BE2C (cell line): Measurements from ENCODE around the gene BCL3.
A peak's percentile ranks its signal among the peaks of the same experiment; 100 is the strongest.
"Not testable (repeated sequence)": the region's sequence is repeated elsewhere in the genome, so short reads cannot be mapped to it uniquely, and the experiment has no call there.

ENCODE experiments used
- DNase-seq: peaks from one replicate; pipeline ENCODE4 v3.0.0-alpha.2; 2020
- H3K27me3 ChIP-seq: fragments of 250-450 bp; sonication (Bioruptor Pico); 2 replicates; pipeline ENCODE4 v1.5.1; 2020; ENCODE audit warnings: mild to moderate bottlenecking
- H3K36me3 ChIP-seq: fragments of 250-450 bp; sonication (Bioruptor Pico); 2 replicates; pipeline ENCODE4 v1.5.1; 2020; ENCODE audit warnings: mild to moderate bottlenecking
- H3K4me1 ChIP-seq: fragments of 250-450 bp; sonication (Bioruptor Pico); 2 replicates; pipeline ENCODE4 v1.5.1; 2020
- H3K4me3 ChIP-seq: 2 replicates; pipeline ENCODE4 v1.5.1; 2011; ENCODE audit warnings: low read depth, low read length
- H3K9me3 ChIP-seq: fragments of 250-450 bp; sonication (Bioruptor Pico); 2 replicates; pipeline ENCODE4 v1.5.1; 2020
- TF ChIP-seq, protein P1 (sequence below): IDR thresholded peaks from 2 replicates; pipeline ENCODE4 v1.5.1; 2012; ENCODE audit warnings: mild to moderate bottlenecking, low read depth, low read length

BCL3 gene

DNA sequence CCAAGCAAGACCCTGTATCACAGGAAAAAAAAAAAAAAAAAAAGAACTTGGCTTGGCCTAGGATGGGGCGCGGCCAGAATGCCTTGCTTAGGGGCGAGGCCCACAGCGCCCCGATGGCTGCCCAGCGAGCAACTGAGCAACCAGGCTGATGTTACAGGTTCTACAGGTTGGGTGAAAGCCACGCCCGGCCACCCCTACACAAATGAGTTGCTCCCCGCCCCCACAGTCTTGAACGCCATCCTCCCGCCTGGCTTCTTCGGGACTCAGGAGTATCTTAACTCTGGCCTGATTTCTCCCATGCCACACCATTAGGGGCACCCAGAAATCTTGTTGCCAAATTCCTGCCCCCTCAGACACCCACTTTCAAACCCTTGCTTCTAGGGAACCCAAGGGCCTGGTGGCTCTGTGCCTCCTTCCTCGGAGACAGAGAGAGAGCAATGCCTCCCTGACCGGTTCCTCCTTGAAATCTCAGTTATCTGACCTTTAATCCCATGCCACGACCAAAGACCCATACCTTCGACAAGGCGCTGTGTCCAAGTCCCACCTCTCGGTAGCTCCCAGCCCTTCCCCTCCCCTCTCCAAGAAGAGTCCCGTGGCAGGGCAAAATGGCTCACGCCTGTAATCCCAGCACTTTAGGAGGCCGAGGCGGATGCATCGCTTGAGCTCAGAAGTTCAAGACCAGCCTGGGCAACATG is 28.0 kb downstream of the BCL3 start:
- Histone ChIP-seq H3K4me1 (no peaks in the 10 kb centered on the region), H3K4me3 (no peak overlapping the region), H3K36me3 (no peaks in the 10 kb centered on the region), H3K27me3 (no peaks in the 10 kb centered on the region), H3K9me3 (no peaks in the 10 kb centered on the region)
- no peak for DNase-seq
- TF ChIP-seq, protein P1, sequence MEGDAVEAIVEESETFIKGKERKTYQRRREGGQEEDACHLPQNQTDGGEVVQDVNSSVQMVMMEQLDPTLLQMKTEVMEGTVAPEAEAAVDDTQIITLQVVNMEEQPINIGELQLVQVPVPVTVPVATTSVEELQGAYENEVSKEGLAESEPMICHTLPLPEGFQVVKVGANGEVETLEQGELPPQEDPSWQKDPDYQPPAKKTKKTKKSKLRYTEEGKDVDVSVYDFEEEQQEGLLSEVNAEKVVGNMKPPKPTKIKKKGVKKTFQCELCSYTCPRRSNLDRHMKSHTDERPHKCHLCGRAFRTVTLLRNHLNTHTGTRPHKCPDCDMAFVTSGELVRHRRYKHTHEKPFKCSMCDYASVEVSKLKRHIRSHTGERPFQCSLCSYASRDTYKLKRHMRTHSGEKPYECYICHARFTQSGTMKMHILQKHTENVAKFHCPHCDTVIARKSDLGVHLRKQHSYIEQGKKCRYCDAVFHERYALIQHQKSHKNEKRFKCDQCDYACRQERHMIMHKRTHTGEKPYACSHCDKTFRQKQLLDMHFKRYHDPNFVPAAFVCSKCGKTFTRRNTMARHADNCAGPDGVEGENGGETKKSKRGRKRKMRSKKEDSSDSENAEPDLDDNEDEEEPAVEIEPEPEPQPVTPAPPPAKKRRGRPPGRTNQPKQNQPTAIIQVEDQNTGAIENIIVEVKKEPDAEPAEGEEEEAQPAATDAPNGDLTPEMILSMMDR, result no peak

- Histone ChIP-seq H3K4me3 (no peak within 1 kb of the TSS), H3K4me1 (no peaks in the 10 kb centered on the region), H3K9me3 (no peaks in the 10 kb centered on the region), H3K27me3 (no peaks in the 10 kb centered on the region), H3K36me3 (no peaks in the 10 kb centered on the region)
- TF ChIP-seq, protein P1, result no peak
- peak; percentile 19 for DNase-seq
These were observed 29.3 kb downstream of the BCL3 start, which contains the start of gene CBLC for GRCh38 chr19:44777715-44778347. TSS of gene CBLC (plus strand) at chr19:44777890. CDS start at chr19:44777932, 42 bp downstream.

GRCh38 chr19:44779150-44779549 is 30.6 kb downstream of the BCL3 start:
- no peak overlapping the region for H3K4me3 ChIP-seq
- H3K9me3 ChIP-seq, result no peaks in the 10 kb centered on the region
- TF ChIP-seq, protein P1, result no peak
- no peak for DNase-seq
- no peaks in the 10 kb centered on the region for H3K4me1 ChIP-seq
- no peaks in the 10 kb centered on the region for H3K27me3 ChIP-seq
- no peaks in the 10 kb centered on the region for H3K36me3 ChIP-seq

DNA sequence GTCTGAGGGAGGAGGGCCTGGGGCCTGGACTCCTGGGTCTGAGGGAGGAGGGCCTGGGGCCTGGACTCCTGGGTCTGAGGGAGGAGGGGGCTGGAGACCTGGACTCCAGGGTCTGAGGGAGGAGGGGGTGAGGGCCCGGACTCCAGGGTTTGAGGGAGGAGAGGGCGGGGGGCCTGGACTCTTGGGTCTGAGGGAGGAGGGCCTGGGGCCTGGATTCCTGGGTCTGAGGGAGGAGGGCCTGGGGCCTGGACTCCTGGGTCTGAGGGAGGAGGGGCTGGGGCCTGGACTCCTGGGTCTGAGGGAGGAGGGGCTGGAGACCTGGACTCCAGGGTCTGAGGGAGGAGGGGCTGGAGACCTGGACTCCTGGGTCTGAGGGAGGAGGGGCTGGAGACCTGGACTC is 33.2 kb downstream of the BCL3 start:
- H3K27me3 ChIP-seq, H3K9me3 ChIP-seq, H3K36me3 ChIP-seq, H3K4me1 ChIP-seq, DNase-seq, H3K4me3 ChIP-seq: not testable (repeated sequence)

DNA sequence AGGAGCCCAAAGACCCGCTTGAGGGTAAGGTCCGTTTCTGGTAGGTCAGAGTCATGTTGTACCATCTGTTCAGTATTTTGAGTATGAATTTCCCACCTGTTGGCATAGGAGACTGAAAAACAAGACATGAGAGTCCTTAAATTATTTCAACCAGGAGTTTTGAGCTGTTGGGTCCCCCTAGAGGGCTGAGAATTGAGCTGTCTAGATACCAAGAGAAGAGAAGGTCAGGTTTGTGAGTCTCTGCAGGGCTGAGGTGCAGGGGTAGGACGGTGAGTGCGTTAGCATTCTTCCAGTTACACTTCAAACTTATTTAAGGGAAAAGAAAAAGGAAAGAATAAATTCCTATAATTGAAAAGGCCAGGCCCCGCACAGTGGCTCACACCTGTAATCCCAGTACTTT is 34.2 kb downstream of the BCL3 start:
- peaks cover 4% of the 10 kb centered on the region; the same call in 1 of the 2 replicates for H3K27me3 ChIP-seq
- DNase-seq, result no peak
- no peaks in the 10 kb centered on the region for H3K4me1 ChIP-seq
- no peaks in the 10 kb centered on the region for H3K36me3 ChIP-seq
- H3K4me3 ChIP-seq, result no peak overlapping the region
- H3K9me3 ChIP-seq, result no peaks in the 10 kb centered on the region
- TF ChIP-seq, protein P1, result no peak

DNA sequence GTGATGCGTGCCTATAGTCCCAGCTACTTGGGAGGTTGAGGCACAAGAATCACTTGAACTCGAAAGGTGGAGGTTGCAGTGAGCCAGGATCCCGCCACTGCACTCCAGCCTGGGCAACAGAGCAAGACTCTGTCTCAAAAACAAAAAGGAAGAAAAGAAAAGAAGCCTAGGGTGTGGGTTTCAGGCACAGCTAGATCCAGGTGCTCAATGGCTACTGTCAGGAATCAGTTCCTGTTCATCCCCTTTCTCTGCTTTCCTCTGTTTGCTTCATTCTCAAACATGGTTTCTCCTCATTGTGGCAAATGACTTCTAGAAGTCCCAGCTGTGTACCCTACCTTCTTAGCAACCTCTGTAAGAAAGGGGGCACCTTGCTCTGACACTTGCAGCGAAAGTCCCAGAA is 35.0 kb downstream of the BCL3 start:
- H3K4me1 ChIP-seq, result no peaks in the 10 kb centered on the region
- H3K27me3 ChIP-seq, result peaks cover 4% of the 10 kb centered on the region; the same call in 1 of the 2 replicates
- no peaks in the 10 kb centered on the region for H3K36me3 ChIP-seq
- no peak overlapping the region for H3K4me3 ChIP-seq
- DNase-seq, result no peak
- TF ChIP-seq, protein P1, result no peak
- no peaks in the 10 kb centered on the region for H3K9me3 ChIP-seq
